CD4-positive, alpha-beta T cell treated with Interleukin-6 at 100 ng/mL for 8 hours (primary cell): Measurements from ENCODE around the gene TEF.

Experiments
- DNase-seq: peaks from one replicate; pipeline ENCODE4 v3.0.0-alpha.2; 2020; ENCODE audit warnings: mixed read lengths, low spot score

Gene TEF

DNA sequence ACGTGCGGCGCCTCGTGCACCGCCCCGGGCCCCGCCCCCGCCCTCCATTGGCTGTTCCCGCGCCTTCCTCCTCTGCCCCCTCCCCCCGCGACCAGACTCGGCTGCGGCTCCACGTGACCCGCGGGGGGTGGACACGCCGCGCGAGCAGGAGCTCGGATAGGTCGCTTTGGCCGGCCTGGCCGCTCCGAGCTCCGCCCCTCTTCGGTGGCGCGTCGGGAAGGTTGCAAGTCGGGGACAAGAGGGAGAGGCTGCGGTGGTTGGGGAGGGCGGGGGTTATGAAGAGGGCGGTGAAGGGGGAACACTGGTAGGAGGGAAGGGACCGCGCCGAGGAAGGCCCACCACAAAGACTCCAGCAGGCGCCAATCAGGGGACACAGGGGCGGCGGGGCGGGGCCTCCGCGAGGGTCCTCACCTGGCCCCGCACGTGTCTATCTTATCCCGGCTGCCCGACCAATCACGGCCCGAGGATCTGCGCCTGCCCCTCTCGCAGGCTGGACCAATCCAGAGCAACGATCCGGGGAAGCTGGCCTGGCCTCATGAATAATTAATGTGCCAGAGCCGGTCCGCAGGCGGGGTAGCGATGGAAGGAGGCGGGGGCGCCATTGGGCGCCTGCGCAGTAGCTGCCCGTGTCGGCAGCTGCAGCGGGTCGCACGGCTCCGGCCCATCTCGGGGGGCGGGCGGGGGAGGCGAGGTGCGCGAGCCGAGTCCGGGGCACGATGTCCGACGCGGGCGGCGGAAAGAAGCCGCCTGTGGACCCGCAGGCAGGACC lies at the start of gene TEF:
TEF (plus strand) TSS at position 614 of the 769 bp plus-strand sequence; CDS start at position 717, 103 bp downstream.
- peak; percentile 98 for DNase-seq

DNA sequence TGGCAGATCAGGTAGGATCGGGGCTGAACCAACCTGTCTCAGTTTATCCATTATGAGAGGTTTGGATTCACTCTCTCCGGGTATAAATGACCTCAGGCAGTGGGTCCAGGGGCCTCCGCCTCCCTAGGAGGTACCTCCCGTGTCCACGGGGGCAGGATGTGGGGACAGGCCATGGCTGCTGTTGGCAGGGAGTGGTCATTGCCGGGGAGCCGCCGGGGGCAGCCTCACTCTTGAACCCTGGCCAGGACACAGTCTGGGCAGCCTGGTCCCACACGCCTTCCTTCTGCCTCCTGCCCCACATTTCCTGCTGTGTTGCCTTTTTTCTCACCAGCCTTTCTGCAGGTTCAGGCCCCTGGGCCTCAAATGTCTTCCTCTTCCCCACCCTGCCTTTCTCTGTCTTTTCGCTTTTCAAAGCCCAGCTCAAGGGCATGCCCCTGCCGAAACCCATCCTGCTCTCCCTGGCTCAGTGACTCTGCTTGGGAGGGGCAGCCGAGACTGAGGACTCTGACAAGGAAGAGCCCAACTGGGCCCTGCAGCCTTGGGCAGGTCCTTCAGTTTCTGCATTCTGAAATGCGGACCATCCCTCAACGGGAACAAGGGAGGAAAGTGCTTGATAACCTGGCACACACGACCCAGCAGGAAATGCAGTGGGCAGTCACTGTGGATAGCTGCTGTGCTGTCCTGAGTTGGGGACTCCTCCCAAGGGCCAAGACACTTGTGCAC lies 49.4 kb upstream of the TEF start:
- no peak for DNase-seq

DNA sequence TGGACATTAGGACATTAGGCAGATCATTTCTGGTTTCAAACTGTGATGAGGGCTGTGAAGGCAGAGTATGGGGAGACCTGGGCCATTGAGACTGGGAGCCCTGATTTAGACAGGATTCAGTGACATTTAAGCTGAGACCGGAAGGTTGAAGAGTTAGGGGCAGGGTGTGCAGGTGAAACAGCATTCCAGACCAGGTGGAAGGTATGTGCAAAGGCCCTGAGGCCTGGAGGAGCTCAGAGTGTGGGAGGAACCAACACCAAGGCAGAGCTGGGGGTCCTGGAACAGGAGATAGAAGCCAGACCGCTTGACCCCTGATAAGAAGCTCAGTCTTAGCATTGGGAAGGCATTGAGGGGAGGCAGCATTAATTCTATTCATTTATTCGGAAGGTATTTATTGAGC lies 47.9 kb upstream of the TEF start:
- DNase-seq, result no peak

DNA sequence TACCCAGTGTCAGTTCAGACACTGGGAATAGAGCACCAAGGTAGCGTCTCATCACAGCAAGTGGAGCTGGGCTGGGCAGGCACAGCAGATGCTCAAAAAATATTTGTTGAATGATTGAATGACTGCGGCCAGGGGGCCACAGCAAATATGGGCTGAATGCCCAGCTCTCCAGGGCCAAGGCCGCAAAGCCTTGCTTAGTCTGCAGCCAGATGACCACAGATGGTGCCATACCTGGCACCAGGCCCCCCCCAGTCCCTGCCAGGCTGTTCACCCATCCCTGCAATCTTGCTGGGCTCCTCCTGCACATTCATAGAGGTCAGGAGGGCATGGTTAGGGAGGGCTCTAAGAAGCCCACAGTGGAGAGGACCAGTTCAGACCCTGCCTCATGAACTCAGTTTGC lies 47.5 kb upstream of the TEF start:
- no peak for DNase-seq

- DNase-seq, result no peak
Observed at GRCh38 chr22:41334951-41335635, 46.6 kb upstream of the TEF start.

DNA sequence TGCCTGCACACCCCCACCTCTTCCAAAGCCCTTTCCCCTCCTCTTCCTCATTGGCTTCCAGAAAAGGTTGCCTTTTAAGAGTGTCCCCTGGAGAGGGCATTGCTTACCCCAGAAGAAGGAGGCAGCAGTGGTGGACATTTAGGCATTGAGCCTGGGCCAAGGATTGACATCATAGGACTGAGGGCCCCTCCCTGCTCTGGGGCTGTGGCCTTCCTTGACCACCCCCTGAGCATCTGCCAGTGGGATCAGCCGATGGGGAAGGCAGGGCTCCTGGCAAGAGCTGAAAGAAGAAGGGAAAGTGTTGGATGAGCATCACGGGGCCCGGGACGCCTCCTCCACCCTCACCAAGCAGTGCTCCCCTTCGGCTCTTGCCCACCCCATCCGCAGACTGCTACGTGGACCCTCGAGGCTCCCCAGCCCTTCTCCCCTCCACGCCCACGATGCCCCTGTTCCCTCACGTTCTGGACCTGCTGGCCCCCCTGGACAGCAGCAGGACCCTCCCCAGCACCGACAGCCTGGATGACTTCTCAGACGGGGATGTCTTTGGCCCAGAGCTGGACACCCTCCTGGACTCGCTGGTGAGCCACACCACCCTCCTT lies 43.0 kb upstream of the TEF start:
- DNase-seq, result no peak

- no peak for DNase-seq
Observed at GRCh38 chr22:41339823-41340222, 41.9 kb upstream of the TEF start.

DNA sequence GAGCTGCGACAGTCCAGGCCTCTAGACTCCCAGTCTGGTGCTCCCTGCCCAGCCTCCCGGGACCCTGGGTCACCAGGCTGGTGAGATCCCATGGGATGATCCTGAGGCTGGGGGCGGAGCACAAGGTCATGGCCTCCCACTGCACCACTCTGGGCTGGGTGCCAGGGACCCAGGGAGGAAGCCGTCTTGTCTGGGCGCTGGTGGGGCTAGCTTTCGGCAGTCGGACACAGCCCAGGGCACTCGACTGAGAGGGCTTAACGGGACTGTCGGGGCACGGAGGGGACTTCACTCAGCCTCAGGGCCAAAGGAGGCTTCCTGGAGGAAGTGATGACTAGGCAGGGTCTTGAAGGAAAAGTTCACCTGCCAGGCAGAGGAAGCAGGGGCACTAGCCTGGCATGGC lies 41.4 kb upstream of the TEF start:
- no peak for DNase-seq

- DNase-seq, result no peak
Observed at GRCh38 chr22:41341012-41341411, 40.7 kb upstream of the TEF start.

DNA sequence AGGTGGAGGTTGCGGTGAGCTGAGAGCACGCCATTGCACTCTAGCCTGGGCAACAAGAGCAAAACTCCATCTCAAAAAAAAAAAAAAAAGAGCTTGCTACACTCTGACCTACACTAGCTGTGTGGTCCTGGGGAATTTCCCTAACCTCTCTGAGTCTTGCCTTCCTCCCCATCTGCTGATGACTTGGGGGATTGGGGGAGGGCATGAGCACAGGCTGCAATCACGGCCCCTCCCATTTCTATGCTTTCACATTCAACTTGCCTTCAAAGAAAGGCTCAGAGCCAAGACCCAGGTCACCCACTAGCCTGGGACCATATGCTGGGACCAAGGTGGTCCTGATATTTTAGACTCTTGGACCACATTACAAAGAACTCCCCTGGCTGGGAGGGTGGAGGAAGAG lies 39.8 kb upstream of the TEF start:
- DNase-seq, result no peak

GRCh38 chr22:41343300-41343699 lies 38.4 kb upstream of the TEF start:
- no peak for DNase-seq

DNA sequence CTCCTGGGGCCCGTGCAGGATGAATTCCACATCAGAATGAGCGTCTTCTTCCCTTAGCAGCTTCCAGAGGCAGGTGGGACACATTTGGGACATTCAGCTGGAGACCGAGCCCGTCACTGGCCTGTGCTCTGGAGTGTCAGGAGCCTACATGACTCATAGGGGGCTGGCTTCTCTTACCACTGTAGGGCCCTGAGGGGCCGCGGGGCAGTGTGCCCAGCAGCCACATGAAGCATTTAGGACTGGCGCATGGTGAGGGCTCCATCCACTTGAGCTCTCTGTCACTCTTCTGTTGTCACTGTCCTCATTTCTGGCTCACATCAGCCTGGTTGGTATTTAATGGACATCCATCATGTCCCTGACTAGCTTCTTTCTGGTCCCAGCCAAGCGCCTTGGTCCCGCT lies 38.0 kb upstream of the TEF start:
- no peak for DNase-seq

DNA sequence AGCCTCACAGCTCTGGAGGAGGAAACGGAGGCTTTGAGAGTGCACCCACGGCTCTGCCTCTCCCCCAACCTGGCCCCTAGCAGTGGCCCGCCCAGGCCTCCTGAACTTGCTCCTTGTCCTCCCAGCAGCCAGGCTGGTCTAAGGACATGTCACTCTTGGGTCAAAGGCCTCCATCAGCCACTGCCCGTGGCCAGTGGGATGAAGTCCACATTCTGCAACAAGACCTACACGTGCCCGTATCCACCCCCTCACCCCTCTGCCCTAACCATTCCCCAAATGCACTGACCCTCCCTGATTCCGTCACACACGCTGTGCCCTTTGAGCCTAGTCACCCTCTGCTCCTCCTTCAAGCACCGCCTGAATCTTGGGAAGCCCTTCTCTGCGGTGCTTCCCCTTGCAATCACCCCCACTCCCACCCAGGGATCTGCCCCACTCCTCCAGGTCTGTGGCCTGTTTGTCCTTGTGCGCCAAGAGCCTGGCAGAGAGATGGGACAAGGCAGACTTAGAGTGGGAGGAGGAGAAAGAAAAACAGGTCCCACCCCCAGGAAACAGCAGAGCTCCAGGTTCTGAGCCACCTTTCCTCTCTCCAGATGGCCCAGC lies 37.5 kb upstream of the TEF start:
- DNase-seq, result no peak

DNA sequence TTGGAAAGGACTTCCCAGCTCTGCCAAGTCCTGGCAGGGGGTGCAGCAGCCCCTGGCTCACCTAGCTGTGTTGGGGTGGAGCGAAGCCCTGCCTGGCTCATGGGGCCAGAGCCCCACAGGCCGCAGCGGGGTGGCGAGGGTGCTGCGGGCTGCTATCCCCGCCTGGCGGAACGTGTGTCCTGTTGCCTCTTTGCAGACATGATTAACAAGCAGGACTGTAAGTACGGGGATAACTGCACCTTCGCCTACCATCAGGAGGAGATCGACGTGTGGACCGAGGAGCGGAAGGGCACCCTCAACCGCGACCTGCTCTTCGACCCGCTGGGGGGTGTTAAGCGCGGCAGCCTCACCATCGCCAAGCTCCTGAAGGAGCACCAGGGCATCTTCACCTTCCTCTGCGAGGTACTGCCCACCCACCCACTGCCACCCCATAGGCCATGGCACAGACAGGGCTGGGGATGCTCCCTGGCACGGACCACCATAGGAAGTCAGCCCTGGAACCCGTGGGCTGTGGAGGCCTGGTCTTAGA lies 35.9 kb upstream of the TEF start:
- DNase-seq, result no peak

DNA sequence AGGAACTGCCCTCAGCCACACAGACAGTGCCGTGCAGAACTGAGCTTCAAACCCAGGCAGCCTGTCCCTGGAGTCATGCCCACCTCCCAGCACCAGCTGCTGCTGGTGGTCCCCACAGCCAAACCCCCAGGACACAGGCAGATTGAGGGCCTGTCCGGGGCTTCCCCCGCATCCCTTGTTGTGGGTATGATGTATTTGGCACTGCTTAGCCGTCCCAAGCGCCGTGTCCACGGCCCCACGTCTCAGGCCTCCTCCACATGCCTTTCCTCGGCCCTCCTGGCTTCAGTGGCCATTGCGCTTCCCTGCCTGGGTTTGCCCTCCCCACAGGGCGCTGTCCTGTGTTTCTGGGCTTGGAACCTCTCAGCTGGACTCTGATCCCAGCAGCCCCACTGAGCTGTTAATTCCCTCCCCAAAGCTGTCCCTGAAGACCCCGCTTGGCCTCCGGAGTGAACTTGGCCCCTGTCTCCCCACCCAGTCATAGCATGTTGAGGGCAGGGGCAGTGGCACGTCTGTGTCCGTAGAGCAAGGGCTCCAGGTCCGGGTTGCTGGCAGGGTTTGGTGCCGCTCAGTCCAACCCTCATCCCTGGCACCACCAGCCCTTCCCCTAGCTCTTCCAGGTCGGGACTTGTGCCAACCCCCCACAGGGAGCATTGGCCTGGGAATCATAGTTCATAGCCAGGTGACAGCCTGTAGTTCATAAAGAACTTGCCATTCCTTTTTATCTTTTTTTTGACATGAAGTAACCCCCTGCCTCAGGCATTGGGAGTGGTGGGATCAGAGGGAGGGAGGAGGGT lies 34.5 kb upstream of the TEF start:
- no peak for DNase-seq

DNA sequence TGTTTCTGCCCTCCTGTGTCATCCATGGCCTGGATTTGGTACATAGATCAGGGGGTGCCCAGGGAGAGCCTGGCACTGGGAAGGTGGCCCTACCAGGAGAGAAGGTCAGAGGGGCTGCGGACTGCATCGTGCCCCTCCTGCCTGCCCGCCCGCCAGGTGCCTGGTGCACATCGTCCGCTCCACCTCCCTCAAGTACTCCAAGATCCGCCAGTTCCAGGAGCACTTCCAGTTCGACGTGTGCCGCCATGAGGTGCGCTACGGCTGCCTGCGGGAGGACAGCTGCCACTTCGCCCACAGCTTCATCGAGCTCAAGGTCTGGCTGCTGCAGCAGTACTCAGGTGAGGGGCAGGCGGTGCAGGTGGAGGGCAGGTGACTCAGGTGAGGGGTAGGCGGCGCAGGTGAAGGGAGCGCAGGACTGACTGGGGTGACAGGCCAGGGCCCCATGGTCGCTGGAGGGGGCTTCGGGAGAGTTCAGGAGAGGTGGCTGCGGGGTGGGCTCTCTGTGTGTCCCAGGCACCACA lies 32.7 kb upstream of the TEF start:
- DNase-seq, result no peak

DNA sequence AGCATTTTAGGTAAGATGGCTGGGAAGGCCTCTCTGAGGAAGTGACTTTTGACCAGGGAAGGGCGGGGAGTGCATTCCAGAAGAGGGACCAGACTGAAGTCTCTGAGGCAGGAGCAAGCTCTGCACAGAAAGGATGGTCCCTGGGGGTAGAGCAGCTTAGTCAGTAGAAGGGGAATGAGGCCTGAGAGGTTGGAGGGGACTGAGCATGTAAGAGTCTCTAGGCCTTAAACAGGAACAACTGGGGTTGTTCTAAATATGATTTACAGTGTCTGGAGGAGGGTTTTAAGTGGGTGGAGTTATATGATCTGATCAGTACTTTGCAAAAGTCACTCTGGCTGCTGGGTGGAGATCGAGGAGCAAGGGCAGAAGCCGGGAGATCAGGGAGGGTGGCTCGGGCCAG lies 31.7 kb upstream of the TEF start:
- DNase-seq, result no peak

DNA sequence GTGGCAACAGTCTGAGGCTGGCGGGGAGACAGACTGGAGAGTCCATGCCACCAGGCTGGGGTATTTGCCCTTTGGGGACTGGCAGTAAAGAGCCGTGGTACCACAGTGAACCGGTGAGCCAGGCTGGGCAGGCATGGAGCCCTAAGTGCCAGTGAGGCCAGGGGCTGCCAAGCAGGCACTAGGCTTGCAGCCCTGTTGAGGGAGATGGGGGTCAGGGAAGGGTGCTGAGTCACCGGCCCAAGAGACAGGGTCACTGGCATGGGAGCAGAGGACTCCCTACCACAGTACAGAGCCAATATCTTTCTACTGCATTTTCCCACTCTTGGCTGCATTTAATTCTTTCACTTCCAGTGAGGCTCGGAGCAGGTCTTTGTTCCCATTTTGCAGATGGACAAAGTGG lies 30.7 kb upstream of the TEF start:
- DNase-seq, result no peak

DNA sequence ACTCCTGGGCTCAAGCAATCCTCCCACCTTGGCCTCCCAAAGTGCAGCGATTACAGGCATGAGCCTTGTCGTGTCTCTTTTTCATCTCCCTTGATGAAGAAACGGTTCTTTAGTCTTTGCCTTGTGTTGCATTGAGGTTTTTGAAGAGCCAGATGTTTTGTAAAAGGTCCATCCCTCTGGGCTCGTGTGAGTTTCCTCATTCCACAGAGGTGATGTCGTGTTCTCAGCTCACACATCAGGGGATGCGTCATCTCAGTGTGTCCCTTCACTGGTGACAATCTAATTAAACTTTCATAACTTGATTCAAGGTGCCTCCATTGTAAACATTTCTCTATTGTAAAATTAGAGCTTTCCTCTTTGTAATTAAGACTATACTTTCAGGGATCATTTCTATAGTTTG lies 29.7 kb upstream of the TEF start:
- DNase-seq, result no peak

DNA sequence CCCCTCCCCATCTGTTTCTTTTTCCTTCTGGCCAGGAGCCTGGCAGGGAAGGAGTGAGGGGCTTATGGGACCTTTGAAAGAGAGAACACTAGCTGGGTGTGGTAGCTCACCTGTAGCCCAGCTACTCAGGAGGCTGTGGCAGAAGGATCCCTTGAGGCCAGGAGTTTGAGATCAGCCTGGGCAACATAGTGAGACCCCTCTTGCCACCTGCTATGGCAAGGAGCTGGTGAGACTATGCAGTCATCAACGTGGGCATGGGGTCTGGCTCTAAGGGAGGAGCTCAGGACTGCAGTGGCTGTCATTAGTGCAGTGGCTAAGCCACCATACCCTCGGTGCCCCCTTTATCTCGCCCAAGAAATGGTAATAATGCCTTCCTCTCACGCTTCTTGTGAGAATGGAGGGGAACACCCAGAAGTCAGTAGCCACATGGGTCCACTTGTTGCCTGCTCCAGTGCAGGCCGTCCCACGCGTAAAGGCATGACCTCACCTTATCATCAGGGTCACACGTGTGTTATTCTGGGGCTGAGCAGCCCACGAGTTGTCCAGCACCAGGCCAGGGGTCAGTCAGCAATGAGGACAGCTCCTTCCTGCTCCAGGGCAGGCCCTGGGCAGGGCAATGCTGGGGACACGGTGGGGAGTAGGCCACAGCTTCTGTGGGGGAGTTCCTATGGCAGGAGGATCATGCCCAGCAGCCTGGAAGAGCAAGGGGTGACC lies 27.7 kb upstream of the TEF start:
- no peak for DNase-seq
